Activated CD8-positive, alpha-beta memory T cell treated with anti-CD3 and anti-CD28 coated beads for 1 hour (primary cell): ENCODE measurements around the gene COMP.
"Not testable (repeated sequence)": the region's sequence is repeated elsewhere in the genome, so short reads cannot be mapped to it uniquely, and the experiment has no call there.

Experiments
- DNase-seq, 2 donors: peaks; one replicate each; pipeline ENCODE4 v3.0.0-alpha.2; 2020; ENCODE audit warnings: low read depth in 1 of 2; ENCODE audit errors: extremely low read depth in 1 of 2

The COMP gene

DNA sequence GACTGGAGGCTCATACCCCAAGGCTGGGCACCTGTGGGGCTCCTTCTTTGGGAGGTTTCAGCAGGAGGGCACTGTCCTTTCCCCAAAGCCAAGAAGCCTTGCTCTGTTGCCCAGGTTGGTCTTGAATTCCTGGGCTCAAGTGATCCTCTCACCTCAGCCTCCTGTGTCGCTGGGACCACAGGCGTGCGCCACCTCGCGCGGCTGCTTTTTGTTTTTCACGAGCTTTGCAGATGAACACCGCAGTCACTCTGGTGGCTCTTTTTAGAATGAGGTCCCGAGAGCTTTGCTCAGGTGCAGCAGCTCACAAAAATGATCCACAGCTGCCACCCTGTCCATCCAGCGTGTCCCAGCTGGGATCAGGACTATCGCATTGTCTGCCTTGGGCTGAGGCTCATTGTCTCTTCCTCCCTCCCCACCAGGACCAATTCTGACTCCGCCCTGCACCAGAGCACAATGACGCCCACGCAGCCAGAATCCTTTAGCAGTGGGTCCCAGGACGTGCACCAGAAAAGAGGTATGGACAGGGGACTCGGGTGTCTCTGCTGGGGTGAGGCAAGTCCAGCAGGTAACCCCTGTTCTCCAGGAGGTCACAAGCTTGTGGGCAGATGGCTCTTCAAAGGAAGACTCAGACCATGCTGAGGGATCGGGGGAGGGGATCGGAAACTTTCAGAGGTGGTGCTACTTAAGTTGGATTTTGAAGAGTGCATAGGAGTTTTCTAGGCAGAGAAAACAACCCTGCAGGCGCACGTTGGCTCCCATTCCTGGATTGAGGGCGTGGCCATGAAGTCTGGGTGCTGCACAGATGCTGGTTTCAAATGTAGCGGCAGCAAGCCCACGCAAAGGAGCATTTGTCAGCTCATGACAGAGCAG lies 41.5 kb downstream of the COMP start:
- DNase-seq: no peak

DNA sequence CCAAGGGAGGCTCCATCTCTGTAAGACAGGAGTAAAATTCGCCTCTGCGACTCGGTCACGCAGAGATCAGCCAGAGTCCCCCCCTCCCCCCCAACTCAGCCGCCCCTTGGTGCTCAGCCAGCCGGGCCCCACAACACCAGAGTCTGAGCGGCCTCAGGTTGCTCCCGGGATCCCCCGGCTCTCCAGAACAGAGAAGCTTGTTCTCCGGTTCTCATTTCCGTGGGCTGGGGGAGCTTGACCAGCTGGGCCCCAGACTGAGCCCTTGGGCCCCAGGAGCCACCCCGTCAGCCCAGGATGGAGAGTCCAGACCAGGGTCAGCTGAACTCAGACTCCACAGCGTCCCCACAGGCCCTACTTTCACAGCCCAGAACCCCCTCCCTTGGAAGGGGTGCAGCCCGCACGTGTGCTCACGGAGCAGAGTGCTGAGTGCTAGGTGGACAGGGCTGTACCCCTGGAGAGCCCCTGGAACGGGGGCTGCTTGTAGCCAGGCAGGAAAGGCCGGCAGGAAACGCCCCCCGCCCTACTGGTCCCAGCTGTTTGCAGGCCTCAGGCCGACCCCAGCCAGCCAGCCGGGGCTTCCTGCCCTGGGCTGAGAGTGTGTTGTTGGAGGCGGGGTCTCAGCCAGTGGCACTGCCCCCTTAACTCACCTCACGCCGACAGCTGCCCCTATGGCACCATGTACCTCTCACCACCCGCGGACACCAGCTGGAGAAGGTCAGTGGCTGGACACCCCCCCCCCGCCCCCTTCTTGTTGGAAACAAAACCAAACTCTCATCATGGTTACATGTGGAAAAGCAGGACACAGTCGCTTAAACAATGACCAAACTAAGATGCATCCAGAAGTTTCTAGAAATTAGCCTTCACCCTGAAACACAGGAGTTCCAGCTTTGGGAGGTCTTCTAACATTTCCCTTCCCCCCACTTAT lies 44.4 kb downstream of the COMP start:
- no peak for DNase-seq

DNA sequence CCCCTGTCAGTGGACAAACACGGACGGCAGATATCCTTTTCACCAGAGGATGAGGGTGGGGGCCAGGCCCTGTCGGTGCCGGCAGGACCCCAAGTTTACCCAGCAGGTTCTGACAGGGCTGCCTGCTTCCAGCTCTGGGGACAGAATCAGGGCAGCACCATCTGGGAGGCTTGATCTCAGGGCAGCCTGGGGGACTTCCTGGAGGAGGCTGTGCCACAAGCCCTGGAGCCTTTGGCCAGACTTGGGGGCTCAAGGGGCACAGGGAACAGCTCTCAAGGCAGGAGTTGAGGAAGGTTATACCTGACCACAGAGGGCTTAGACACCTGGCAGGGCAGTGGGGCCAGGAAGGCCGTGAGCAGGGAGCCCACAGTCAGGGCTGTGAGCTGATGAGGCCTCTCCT lies 45.2 kb downstream of the COMP start:
- no peak for DNase-seq

DNA sequence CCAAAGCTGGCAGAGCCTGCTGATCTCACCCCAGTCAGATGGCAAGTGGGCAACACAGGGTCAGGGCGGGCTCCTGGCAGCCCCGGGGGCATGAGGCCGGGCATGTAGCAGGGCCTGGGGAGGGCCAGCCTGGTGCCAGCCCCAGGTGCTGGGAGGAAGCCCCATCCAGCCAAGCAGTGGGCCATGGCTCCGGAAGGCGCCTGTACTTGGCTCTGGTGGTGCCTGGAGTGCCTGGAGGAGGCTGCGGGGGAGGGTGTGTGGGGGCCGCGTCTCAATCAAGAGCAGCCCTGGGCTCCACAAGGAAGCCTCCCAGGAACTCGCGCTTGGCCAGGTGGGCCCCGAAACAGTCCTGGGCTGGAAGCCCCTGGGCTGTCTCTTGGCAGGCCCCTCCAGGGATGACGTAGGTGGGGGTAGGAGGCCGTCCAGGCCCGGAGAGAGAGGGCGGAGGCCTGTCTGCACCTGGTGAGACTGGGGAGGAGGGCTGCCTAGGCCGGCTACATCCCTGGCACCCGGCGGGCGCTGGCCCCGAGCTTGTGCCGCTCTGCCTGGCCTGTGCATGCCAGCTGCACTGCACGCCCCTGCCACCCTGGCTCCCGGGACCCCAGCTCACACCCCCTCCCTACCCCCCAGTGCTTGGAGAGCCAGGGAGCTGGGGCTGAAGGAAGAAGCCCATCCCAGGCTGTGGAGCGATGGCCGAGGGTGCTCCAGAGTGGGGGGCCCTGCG lies 45.9 kb downstream of the COMP start:
- no peak for DNase-seq

DNA sequence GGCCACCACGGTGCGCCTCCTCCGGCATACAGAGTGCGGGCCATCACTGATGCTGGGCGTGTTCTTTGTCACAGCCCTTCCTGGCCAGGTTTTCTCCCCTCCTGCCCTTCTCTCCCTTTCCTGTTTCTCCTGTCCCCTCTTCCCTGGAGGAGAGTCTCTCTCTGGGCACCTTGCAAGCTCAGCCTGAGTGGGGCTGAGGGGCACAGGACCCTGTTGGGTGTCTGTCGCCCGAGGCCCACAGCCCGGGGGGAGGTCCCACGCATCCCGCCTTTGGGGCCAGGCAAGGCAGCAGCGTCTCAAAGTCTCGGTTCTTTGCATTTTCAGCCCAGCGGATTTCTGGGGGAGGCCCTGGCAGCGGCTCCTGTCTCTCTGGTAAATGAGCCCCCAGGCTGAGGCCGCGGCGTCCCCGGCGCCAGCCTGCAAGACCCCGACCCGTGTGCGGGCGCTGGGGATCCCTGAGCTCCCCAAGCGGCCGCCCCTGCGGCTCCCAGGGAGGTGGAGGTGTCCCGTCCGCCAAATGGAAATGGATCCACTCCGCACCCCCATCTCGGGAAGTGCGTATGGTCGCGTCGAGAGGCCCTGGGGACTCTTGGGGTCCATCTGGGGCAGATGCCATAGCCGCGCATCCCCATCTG lies 47.2 kb downstream of the COMP start:
- no peak for DNase-seq

DNA sequence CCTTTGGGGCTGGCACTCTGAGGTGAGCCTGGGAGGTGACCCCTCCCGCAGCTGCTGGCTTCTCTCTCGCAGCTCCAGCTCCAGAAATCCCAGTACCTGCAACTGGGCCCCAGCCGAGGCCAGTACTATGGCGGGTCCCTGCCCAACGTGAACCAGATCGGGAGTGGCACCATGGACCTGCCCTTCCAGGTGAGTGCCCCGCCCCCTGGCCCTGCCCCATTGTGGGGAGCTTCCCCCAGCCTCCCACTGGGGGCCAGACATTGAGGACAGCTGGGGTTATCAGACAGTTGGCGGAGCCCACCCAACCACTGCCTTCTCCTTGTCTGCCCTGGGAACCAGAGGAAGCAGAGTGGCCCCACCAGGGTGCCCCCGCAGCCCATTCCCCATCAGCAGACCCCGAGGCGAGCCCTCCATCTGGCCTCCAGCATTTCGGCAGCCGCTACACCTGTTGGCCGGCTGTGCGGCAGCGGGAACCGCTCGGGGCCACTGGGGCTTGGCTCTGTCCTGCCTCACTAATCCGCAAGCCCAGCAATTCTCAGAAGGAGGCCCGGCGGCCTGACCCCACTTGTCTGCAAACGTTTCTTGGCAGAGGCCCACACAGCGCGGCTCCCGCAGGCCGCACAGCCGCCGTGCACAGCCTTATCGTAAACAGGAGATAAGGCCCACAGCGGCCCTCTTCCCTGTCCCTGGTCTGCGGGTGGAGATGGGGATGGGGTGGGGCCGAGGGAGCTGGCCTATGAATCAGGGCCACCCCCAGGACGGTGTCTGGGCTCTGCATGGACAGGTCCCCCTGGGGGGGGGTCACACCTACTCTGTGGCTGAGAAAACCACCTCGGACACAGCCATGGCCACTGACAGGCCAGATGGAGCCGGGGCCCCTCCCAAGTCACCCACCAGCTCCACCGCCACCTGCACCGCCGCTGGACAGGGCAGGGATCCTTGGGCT lies 48.0 kb downstream of the COMP start:
- no peak for DNase-seq

DNA sequence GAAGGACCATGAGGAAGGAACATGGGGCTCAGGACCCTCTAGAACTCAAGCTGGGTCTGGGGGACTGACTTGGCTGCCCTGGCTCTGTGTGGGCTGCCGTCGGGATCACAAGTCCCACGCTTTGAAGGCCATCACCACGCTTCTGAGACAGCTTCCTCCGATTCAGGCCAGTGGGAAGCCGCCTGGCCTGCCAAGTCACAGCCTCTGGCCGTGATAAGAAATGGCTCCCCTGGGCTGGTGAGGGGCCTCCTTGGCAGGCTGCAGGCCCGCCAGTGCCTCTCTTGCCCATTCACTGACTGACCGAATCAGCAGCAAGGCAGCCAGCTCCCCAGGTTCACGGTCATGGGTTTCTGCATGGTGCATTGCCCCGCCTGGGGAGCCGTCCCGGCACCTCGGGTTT lies 48.8 kb downstream of the COMP start:
- DNase-seq: no peak

DNA sequence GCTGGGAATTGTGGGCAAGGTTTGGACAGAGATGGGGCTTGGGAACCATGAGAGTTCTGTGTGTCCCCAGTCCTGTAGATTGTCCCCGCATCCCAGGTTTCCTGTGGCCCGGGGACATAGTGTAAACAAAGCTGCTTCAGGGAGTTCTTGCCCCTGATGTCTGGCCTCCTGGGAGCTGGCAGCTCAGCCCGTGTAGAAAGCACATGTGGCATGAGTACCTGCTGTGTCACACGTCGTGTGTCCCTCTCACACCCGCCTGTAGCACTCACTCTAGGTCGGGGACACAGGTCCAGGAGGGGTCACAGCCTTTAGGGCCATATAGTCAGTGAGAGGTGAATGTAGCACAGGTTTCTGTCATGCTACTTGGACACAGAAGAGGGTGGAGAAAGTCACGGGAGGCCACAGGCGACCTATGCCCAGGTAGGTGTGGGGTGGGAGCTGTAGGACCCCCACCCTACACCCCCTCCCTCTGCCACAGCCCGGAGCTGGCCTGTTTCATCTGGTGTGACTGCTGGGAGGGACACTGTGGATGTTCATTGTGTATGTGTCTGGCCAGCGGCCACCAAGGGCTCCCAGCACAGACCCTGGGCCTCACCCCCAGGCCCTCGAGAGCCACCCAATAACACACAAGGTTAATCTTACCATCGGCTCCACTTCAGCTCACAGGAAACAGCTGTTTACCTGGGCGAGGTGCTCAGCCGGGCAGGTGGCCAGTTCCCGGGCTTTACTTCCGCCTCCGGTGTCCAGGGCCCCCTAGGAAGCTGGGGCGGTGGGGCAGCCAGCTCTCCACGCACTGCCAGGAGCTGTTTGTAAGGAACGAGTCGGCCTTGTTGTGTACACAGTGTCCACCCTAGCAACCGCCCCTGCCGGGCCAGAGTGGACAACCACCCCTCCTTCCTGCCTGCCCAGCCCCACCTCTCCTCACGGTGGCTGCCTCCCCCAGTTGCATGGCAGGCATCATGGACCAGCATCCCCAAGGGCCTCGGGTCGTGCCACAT lies 49.7 kb downstream of the COMP start:
- DNase-seq: no peak

DNA sequence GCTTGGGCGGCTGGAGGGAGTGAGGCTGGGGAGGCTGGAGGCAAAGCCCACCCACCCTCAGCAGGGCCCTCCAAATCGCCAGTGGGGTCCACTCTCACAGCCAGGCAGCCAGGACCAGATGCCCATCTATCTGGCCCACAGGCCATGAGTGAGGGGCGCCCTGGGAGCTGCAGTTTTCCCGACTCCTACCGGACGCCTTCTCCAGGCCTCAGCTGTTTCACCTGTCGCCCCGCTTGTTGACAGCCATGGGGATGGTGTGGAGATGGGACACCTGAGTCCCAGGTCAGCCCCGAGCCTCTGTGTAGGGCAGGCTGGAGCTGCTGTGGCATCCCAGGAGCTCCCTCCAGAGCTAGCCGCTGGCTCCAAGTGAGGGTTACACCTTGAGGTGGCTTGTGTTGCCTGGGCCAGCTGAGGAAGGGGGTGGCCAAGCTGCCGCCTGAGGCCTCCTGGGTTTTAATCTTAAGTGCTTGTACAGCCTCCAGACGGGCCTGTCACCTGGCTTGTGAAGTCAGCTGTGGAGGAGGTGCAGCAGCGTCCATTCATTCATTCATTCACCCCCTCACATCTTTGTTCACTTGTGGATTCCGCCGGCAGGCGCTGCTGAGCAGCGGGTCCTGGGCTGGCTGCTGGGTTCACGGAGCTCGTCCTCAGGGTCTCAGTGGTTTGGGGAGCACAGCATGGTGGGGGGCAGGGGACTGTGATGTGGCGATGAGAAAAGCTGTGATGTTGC lies 52.0 kb downstream of the COMP start:
- no peak for DNase-seq

DNA sequence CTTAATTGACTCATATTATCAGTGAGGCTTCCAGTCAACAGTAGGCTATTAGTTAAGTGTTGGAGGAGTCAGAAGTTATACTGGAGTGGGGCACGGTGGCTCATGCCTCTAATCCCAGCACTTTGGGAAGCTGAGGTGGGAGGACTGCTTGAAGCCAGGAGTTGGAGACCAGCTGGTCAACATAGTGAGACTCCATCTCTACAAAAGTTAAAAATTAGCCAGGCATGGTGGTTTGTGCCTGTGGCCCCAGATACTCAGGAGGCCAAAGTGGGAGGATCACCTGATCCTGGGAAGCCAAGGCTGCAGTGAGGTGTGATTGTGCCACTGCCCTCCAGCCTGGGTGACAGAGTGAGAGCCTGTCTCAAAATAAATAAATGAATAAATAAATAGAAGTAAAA lies 53.2 kb downstream of the COMP start:
- DNase-seq: no peak

DNA sequence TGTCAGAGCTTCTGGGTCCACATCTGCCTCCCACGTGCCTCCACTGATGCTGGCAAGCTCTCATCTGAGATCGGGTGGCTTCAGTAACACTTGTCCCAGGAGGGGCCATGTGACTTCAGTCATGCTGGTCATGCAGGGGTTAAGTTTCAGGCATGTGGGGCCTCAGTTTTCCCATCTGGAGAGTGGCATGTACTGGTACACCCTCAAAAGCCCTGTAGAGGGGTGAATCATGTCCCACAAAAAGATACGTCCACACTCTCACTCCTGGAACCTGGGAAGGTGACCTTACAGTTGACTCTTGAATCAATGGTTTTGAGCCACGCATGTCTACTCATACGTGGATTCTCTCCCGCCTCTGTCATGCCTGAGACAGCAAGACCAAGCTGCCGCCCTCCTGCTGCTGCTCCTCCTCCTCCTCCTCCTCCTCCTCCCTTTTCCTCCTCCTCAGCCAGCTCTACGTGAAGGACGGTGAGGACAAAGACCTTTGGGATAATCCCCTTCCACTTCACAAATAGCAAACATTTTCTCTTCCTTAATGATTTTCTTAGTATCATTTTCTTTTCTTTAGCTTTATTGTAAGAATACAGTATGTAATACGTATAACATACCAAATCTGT lies 53.7 kb downstream of the COMP start:
- DNase-seq: no peak

DNA sequence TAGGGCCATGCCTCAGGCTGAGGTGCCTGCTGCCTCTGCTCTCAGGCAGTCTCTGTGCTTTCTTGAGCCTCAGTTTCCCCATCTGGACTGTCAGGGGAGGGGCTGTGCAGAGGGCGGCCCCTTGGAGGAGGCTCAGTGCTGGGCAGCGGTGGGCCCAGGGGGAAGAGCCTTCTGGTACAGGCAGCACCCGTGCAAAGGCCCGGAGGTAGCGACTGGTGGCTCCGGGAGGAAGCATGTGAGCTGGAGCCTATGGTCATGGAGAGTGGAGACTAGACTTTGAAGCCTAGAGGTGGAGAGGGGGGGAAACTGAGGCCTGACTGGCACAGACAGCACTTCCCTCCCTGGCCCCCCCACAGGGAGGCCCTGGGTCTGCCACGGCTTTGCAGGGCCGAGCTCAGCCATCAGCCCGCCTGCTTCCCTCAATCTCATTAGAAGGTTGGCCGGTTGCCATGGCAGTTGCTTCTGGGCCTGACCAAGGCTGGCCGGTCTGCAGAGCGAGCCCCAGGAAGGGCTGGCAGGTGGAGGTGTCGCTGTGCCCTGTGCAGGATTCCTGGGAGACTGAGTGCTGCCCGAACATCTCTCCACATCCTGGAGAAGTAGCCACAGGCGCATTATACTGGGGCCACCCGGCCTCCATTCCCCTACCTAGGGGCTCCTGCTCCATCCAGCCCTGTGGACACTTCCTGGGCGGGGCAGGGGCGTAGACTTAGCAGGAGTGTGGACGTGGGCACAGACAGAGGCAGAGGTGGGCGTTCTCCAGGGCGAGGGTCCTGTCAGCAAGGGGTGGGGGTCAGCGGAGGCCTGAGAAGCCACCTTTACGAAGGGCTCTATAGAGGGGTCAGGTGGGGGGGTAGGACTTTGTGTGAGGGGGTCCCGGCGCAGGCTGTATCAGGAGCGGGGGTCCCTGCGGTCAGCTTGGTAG lies 54.4 kb downstream of the COMP start:
- DNase-seq: no peak

DNA sequence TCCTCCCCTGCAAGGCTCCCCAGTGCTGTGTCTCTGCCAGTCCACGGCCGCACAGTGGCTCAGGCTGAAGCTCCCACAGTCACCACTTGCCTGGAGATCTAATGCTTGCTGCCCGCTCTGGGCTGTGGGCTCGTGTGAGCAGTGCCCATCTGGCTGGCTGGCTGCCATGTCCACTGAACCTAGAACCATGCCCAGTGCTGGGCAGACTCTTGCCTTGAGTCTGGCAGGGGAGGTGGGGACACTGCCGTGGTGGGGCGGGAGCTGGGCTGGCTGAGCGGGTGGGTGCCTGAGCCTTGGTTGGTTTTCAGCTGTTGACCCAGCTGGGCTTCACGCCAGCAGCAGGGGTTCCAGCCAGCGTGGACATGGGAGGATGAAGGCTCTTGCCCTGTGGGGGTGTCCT lies 55.4 kb downstream of the COMP start:
- DNase-seq: no peak

DNA sequence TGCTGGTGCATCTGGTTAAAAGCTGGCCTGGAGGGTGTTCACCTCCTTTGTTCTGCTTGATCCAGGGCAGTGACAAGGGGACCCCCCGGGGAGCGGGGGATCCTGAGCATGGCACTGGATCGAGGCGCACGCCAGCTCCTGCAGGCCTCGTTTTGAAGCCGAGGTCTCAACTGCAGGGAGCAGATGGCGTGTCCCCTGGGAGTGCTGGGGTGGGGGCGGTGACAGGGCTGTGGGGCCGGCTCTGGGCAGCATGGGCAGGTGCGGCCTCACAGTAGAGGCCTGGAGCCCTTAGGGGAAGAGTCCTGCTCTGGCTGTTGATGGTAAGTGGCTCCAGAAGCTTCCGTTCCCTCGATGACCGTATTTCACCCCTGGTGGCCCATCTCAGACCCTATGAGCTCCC lies 55.8 kb downstream of the COMP start:
- no peak for DNase-seq

DNA sequence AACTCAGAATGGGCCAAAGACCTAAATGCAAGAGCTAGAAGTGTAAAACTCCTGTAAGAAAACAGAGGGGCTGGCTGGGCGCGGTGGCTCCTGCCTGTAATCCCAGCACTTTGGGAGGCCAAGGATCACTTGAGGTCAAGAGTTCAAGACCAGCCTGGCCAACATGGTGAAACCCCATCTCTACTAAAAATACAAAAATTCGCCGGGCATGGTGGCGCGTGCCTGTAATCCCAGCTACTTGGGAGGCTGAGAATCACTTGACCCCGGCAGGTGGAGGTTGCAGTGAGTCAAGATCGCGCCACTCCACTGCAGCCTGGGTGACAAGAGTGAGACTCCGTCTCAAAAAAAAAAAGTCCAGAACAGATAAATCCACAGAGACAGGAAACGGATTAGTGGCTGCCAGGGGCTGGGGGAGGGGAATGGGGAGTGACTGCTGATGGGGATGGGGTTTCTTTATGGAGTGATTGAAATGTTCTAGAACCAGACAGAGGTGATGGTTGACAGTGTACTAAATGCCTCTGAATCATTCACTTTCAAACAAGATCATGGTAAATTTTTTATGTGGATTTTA lies 57.3 kb downstream of the COMP start:
- not testable (repeated sequence) for DNase-seq

DNA sequence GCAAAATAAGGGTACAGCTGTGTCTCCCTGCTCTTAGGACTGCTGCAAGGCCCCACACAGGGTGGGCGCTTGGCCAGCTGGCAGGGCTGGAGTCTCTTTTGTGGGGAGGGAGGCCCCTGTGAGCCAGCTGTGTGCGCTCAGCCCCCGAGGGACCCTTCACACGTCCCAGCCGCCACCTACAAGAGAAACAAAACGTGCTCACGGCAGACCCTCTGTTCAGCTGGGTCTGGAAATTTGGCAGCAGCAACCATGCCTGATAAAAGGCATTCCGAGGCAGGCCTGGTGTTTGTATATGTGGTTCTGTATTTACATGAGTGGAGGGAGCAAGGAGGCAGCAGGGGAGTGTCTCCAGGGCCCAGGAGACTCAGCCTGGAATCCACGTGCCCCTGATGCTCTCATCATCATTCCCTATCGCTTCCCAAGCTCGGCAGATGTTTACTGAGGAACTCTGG lies 57.9 kb downstream of the COMP start:
- no peak for DNase-seq
